GM21367 (cell line): ENCODE data around the gene NUBP2.
A peak's percentile ranks its signal among the peaks of the same experiment; 100 is the strongest.

Experiments used
- ATAC-seq: cut with Tn5 transposase; IDR thresholded peaks from one replicate; pipeline ENCODE4 v1.9.1; 2021; ENCODE audit not compliant: unreplicated experiment

NUBP2 gene, protein sequence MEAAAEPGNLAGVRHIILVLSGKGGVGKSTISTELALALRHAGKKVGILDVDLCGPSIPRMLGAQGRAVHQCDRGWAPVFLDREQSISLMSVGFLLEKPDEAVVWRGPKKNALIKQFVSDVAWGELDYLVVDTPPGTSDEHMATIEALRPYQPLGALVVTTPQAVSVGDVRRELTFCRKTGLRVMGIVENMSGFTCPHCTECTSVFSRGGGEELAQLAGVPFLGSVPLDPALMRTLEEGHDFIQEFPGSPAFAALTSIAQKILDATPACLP

GRCh38 chr16:1782408-1783264 lies at the start of gene NUBP2, which contains the start of gene SPSB3:
NUBP2 (plus strand) TSS chr16:1782960; CDS start chr16:1783021, 61 bp downstream.
SPSB3 (minus strand) TSS chr16:1782571; CDS start chr16:1781483, 1,088 bp downstream.
- peak; percentile 72 for ATAC-seq

GRCh38 chr16:1734123-1734522 lies 48.6 kb upstream of the NUBP2 start:
- ATAC-seq, result no peak

DNA sequence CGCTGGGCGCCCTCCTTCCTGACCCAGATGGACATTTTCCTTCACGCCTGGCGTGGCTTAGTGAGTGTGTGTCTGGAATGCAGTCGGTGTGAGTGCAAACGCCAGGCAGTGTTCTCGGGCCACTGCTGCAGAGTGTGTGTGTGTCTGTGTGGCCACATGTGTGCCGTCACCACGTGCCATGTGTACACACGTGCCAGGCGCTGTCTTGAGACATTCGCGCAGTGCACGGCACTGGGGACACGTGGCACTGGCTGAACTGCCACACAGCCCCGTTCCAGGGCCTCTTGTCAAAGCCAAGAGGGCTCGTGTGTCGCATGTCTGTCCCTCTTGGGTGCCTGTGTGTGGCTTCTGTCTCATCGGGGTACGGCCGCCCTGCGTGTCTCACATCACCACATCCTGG lies 47.9 kb upstream of the NUBP2 start:
- ATAC-seq, result no peak

- no peak for ATAC-seq
Observed at GRCh38 chr16:1740234-1740633, 42.5 kb upstream of the NUBP2 start.

DNA sequence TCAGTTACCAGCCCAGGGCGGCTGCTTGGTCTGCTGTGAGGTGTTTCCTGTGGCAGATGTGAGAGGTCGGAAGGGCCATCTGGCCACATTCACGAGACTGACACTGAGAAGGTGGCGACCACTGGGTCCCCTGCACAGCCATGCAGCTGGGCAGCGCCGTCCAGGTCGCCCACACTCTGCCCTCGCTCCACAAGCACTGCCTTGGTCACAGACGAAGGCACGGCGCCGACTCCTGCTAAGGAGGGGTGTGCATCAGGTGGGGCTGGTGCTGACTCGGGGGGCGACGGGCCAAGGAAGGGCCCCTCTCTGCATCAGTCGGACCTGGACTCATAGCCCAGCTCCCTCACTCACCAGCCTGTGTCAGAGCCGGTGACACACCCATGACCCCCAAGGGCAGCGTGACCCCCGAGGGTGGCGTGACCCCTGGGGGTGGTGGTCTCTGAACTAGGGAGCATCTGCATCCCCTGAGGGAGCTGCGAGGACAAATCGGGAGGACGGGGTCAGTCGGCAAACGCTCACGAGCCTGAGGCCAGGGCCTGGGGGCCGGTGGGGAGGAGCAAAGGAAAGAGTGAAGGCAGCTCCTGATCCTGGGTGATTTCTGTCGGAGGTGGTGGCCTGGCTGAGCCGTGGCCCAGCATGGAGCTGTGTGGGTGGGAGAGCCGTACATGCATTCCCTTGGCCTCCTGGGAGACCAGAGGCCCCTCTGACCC lies 41.8 kb upstream of the NUBP2 start:
- ATAC-seq, result no peak

DNA sequence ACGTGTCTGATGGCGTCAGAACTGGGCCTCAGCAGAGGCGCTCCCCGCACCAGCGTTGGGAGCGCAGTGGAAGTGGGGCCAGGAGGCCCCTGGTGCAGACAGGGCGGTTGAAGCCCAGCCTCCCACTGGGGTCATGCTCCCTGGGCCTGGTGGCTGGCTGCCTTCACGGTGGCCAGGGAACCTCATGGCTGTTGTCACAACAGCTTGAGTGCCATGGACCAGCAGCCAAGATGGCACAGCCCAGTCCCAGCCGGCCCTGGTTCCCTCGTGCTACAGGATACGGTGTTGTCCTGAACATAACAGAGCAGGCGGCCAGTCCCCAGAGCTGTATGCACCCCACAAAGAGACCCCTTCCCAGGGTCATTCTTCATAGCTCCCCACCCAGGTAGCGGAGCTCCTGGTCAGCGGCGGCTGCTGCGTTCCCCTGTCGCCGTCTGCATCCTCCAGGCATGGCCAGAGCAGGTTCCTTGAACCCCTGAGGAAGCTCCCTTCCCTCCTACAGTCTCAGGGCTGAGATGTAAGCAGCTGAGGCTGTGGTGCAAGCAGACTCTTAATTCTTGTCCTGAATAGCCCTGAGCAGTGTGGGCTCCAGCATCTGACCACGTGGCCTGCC lies 41.1 kb upstream of the NUBP2 start:
- no peak for ATAC-seq

DNA sequence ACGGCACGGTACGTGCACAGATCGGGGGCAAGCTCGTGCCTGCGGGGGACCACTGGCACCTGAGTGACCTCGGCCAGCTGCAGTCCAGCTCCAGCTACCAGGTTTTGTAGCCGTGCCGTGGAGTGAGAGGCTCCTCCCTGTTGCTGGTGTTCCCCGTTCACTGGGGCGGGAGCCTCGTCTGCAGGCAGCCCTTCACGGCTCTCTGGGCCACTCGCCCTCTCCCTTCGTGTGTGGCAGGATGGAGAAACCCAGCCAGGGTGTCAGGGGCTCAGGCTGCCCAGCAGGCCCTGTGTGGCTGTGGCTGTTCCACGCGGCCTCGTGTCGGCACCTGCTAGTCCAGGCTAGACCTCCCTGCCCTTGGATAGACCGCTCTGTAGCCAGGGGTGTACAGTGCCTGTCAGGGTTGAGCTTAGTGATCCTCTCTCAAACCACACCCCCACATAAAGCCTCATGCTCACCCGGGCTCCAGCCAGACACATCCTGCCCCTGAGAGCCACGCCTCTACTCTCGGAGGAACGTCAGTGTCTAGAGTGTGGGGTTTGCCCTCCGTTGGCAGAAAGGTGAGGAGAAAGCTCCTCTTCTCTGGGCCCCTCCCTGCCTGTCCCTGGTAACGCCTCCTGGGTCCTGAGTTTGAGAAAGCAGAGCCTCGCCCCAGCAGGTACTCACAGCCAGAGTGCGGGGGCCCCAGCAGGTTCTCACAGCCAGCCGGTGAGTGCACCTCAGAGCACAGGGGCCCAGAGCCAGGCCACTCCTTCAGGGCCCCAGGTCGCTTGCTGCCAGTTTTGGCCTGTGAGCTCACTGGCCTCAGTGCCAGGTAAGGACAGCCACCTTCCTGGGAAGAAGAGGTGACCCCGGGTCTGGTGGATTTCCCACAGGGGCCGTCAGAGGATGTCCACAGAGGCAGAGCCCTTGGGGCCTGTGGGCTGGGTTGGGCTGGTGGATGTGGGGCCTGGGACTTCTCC lies 39.1 kb upstream of the NUBP2 start:
- no peak for ATAC-seq

GRCh38 chr16:1744338-1744840 lies 38.4 kb upstream of the NUBP2 start:
- no peak for ATAC-seq

- ATAC-seq, result no peak
Observed at GRCh38 chr16:1745181-1745899, 37.4 kb upstream of the NUBP2 start.

DNA sequence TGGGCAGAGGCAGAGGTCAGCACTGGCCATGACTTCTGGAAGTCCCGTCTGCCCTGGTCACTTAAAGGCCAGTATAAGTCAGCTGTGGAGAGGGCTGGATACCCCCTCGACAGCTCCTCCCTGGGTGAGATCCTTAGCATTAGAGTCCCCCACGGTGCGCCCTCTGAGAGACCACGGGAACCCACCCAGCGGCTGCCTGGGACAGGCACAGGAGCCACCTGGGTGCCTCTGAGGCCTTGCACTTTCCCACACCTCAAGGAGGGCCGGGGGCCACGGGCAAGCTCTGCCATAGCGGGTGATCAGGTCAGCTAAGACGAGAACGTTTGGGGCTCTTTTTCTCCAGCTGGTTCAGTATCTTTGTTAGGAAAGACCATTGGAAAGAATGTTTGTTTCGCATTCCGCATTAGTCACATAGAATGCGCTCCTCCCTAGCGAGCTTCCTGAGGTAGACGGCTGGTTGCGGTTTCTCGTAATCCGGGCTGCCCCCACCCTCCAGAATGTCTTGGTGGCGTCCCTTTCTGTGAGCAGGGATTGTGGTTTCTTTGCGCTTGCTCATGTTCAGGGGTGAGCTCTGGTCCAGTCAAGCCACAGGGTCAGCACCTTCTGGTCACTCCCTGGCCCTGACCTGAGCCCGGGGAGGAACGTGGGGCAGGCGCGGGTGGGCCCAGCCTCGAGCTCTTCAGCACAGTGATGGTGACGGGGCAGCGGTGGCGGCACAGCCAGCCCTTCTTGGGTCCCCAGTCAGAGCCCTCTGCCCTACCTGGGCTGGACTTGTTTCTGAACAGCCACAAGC lies 36.7 kb upstream of the NUBP2 start:
- no peak for ATAC-seq

- ATAC-seq, result no peak
Observed at GRCh38 chr16:1746693-1747195, 36.0 kb upstream of the NUBP2 start.

DNA sequence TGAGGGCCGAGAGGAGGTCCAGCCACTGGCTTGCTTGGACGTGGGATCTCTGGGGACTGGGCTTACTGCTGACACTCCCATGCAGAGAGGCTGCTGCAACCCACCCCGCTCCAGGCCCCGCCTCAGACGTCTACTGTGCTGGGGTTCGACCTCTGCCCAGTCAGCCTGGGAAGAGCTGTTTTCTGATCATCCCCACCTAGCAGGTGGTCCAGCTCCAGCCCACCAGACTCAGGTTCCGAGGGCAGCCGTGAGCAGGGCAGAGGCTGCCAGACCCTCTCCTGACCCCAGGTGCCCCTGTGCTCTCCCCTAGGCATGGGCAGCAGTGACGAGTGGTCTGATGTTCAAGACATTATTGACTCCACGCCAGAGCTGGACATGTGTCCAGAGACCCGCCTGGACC lies 34.8 kb upstream of the NUBP2 start:
- ATAC-seq, result no peak

DNA sequence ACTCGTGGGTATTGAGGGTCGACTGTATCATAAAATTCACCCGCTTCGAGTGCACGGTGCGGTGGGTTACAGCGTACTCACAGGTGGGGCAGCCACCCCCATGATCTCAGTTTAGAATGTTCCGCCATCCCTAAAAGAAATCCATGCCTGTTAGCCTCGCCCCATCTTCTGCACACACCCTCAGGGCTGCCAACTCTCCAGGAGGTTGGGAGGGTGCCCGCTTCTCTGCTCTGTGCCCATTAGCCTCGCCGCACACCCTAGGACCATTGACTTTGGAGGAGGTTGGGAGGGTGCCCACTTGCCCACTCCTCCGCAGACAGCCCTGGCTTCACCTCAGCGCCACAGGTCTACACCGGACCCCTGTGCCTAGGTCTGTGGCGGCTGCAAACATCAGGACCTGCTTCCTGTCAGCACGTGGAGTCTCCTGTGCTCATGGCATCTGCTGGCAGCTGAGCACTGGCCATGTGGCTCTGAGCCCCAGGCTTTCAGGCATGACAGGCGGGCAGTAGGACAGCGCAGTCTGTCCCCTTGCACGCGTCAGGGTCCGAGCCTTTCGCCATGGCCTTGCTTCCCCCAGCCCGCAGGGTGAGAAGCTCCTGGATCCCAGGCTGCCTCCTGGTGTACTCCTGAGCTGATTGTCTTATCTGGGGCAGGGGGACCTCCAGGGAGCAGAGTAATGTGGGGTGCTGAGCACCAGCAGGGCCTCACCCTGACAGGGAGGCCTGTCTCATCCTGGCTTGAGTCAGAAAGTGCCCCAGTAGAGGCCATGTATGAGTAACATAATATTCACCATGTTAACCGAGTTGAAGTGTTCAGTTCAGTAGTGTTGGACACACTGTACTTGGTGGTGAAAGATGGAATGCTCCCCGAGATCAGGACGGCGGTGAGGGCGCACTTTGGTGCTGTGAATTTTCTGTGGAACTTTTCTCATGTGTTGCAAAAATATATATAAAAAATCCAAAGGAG lies 33.3 kb upstream of the NUBP2 start:
- ATAC-seq, result no peak

- ATAC-seq, result no peak
Observed at GRCh38 chr16:1751946-1752345, 30.8 kb upstream of the NUBP2 start.

DNA sequence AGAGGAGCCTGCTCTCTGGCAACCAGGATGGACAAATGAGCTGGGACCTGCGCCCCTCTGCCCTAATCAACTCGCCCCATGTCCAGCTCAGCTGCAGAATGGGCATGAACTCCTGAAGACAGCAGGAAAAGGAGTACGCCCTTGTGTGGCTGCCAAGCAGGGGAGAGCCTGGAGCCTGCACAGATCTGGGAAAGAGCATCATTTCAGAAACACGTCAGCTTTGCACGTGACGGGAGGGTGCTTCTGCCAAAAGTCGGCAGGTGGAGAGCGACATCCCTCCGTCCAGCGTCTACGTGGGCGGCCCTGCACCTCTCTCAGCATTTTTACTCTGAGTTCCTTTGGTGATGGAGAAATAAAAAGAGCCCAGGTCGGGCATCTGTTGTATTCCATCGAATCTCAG lies 29.9 kb upstream of the NUBP2 start:
- ATAC-seq, result no peak

DNA sequence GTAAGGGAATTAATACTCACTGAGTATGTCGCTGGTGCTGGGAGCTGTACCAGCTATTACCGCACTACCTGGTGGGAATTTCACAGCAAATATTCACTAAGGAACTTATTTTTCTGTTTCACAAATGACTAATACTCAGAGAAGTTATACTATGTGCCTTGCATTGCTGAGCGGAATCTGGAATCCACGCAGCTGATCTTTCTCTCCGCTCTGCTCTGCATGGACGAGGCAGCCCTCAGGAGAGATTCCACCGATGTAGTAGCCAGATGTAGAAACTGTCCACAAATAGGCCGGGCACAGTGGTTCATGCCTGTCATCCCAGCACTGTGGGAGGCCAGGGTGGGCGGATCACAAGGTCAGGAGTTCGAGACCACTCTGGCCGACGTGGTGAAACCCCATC lies 28.6 kb upstream of the NUBP2 start:
- no peak for ATAC-seq
